OCI-LY1 (cell line): ENCODE results near the gene FUT8.

Source experiments
- H2AFZ ChIP-seq: fragments of 200-600 bp; sonication (generic), shearing (Covaris generic); 2 replicates; pipeline ENCODE4 v1.6.0; 2014; ENCODE audit warnings: antibody characterized with exemption, mild to moderate bottlenecking, low read length
- H3F3A ChIP-seq: fragments of 200-600 bp; sonication (generic), shearing (Covaris generic); 2 replicates; pipeline ENCODE4 v1.6.0; 2014; ENCODE audit warnings: mild to moderate bottlenecking, antibody characterized with exemption, low read length, moderate library complexity; ENCODE audit not compliant: insufficient read depth
- H3K27ac ChIP-seq: fragments of 200-600 bp; sonication (generic); 2 replicates; pipeline ENCODE4 v1.5.1; 2014; ENCODE audit warnings: low read length, mixed run types, mild to moderate bottlenecking, low read depth; ENCODE audit not compliant: poor library complexity, severe bottlenecking
- H3K27me3 ChIP-seq: fragments of 200-600 bp; sonication (generic); 2 replicates; pipeline ENCODE4 v1.6.0; 2014; ENCODE audit warnings: antibody characterized with exemption, mild to moderate bottlenecking, low read length, moderate library complexity; ENCODE audit not compliant: insufficient read depth
- H3K36me3 ChIP-seq: fragments of 200-600 bp; sonication (generic); 2 replicates; pipeline ENCODE4 v1.6.1; 2014; ENCODE audit warnings: mild to moderate bottlenecking, antibody characterized with exemption, low read length, moderate library complexity, mixed read lengths; ENCODE audit not compliant: insufficient read depth
- H3K4me1 ChIP-seq: fragments of 200-600 bp; sonication (generic); 2 replicates; pipeline ENCODE4 v1.5.1; 2014; ENCODE audit warnings: mild to moderate bottlenecking, low read length, moderate library complexity; ENCODE audit not compliant: insufficient read depth, severe bottlenecking
- H3K4me2 ChIP-seq: fragments of 200-600 bp; sonication (generic), shearing (Covaris generic); 2 replicates; pipeline ENCODE4 v1.6.1; 2014; ENCODE audit warnings: low read length
- H3K4me3 ChIP-seq: fragments of 200-600 bp; sonication (generic); 2 replicates; pipeline ENCODE4 v1.5.1; 2014; ENCODE audit warnings: low read length, low read depth, mild to moderate bottlenecking, mixed read lengths; ENCODE audit not compliant: poor library complexity, severe bottlenecking
- H3K79me2 ChIP-seq: fragments of 200-600 bp; shearing (Covaris generic); 2 replicates; pipeline ENCODE4 v1.6.1; 2016; ENCODE audit warnings: mixed run types, low read length, mixed read lengths; ENCODE audit not compliant: insufficient read depth
- H3K9ac ChIP-seq: fragments of 200-600 bp; sonication (generic), shearing (Covaris generic); 2 replicates; pipeline ENCODE4 v1.6.1; 2014; ENCODE audit warnings: mild to moderate bottlenecking, low read length, mixed read lengths
- H3K9me2 ChIP-seq: fragments of 200-600 bp; sonication (generic), shearing (Covaris generic); 2 replicates; pipeline ENCODE4 v1.6.1; 2014; ENCODE audit warnings: low read depth, mild to moderate bottlenecking, low read length, mixed read lengths
- H3K9me3 ChIP-seq: fragments of 200-600 bp; shearing (Covaris generic); 2 replicates; pipeline ENCODE4 v1.6.1; 2014; ENCODE audit warnings: low read length, mixed read lengths
- H4K20me1 ChIP-seq: fragments of 200-600 bp; sonication (generic), shearing (Covaris generic); 2 replicates; pipeline ENCODE4 v1.6.0; 2016; ENCODE audit warnings: mild to moderate bottlenecking, low read length; ENCODE audit not compliant: insufficient read depth
- EZH2 ChIP-seq: fragments of 200-600 bp; sonication (generic), shearing (Covaris generic); IDR thresholded peaks from 2 replicates; pipeline ENCODE4 v1.8.0; 2017; ENCODE audit warnings: borderline replicate concordance, mixed run types, mild to moderate bottlenecking, antibody characterized with exemption, low read length, moderate library complexity, mixed read lengths
- TF ChIP-seq, protein P1 (sequence below): fragments of 200-600 bp; sonication (generic), shearing (Covaris generic); IDR thresholded peaks from 2 replicates; pipeline ENCODE4 v1.5.1; 2017; ENCODE audit warnings: mild to moderate bottlenecking, antibody characterized with exemption, low read length, moderate library complexity, mixed read lengths

The FUT8 gene

DNA sequence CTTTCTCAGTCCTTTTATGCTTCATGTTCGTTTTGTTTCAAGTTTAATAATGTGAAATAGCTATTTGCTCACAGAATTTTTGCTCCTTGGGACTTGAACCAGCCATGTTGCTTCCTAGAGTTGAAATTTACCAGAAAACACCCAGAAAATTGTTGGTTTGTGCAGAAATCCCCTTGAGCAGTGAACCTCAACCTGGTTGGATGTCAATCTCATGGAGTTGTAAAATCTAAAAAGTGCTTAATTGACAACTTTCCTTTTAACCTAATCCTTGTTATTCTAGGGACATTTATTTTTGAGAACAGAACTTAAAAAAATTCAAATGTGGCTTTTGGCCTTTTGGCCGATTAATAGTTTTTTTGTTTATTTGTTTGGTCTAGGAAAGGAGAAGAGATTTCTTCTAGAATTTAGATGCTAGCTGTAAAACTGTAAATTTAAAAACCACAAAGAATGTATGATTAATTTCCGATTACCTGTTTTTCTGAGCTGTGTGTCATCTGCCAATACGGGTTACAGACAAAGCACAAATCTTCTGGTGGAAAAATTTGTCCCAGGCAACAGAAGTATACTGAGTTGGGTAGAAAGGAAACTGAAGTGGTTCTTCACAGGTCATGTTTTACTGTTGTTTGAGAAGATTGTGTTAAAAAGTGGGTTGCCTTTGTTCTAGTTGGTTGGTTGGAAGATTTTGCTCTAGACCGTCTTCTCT is 154.4 kb downstream of the FUT8 start:
- H2AFZ ChIP-seq = no peak overlapping the region
- no peaks in the 10 kb centered on the region for H3F3A ChIP-seq
- no peaks in the 10 kb centered on the region for H3K4me1 ChIP-seq
- H3K4me2 ChIP-seq = no peak overlapping the region
- 0 out of 2 replicates have a peak, but pooled peaks cover 7% of the 10 kb centered on the region for H3K79me2 ChIP-seq
- no peaks in the 10 kb centered on the region for H3K9me2 ChIP-seq
- no peaks in the 10 kb centered on the region for H3K27me3 ChIP-seq
- peaks cover 22% of the 10 kb centered on the region for H3K36me3 ChIP-seq
- H3K9ac ChIP-seq = no peak overlapping the region
- no peak overlapping the region for H3K4me3 ChIP-seq
- H3K9me3 ChIP-seq = no peaks in the 10 kb centered on the region
- H4K20me1 ChIP-seq = no peaks in the 10 kb centered on the region
- H3K27ac ChIP-seq = no peak overlapping the region
- TF ChIP-seq EZH2 = no peak
- TF ChIP-seq, protein P1, sequence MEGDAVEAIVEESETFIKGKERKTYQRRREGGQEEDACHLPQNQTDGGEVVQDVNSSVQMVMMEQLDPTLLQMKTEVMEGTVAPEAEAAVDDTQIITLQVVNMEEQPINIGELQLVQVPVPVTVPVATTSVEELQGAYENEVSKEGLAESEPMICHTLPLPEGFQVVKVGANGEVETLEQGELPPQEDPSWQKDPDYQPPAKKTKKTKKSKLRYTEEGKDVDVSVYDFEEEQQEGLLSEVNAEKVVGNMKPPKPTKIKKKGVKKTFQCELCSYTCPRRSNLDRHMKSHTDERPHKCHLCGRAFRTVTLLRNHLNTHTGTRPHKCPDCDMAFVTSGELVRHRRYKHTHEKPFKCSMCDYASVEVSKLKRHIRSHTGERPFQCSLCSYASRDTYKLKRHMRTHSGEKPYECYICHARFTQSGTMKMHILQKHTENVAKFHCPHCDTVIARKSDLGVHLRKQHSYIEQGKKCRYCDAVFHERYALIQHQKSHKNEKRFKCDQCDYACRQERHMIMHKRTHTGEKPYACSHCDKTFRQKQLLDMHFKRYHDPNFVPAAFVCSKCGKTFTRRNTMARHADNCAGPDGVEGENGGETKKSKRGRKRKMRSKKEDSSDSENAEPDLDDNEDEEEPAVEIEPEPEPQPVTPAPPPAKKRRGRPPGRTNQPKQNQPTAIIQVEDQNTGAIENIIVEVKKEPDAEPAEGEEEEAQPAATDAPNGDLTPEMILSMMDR = no peak

DNA sequence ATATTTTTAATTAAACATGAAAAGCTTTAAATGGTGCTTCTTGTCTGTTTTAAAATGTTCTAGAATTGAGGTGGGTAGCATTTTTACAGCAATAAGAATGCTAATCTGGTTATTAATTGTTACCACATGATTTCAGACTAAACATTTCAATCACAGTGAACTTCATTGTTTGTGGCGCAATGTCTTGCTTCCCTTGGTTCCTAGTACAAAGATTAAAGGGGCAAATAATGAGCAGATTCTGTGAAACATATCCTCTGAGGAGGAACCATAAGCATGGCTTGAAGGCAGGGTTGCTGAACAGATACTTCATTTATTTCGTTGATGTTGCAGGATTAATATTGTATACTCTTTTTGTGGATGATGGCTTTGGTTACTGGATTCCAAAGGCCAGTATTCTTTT is 162.1 kb downstream of the FUT8 start:
- Histone ChIP-seq H3K36me3 (peaks cover 3% of the 10 kb centered on the region; the same call in 1 of the 2 replicates), H3K79me2 (no peaks in the 10 kb centered on the region; the same call in 1 of the 2 replicates), H3K27me3 (no peaks in the 10 kb centered on the region), H4K20me1 (no peaks in the 10 kb centered on the region), H3K4me1 (no peaks in the 10 kb centered on the region), H3K4me3 (no peak overlapping the region), H3K9ac (no peak overlapping the region), H3K27ac (no peak overlapping the region), H2AFZ (no peak overlapping the region), H3K9me3 (no peaks in the 10 kb centered on the region), H3F3A (no peaks in the 10 kb centered on the region), H3K4me2 (no peak overlapping the region), H3K9me2 (no peaks in the 10 kb centered on the region)
- TF ChIP-seq, protein P1 = no peak
- no peak for TF ChIP-seq EZH2

DNA sequence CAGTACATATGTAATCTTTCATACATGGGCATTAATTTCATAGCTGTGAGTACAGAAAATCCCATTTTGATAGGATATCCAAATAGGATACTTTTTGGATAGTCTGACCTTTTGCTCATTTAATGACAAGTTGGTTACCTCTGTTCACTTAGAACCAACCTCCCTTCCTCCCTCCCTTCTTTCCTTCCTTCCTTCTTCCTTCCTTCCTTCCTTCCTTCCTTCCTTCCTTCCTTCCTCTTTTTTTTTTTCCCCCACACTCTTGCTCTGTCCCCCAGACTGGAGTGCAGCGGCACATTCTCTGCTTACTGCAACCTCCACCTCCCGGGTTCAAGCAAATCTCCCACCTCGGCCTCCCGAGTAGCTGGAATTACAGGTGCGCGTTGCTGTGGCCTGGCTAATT is 162.9 kb downstream of the FUT8 start:
- Histone ChIP-seq H3K4me2 (no peak overlapping the region), H3F3A (no peaks in the 10 kb centered on the region), H3K27ac (no peak overlapping the region), H3K79me2 (no peaks in the 10 kb centered on the region; the same call in 1 of the 2 replicates), H3K9me2 (no peaks in the 10 kb centered on the region), H3K4me3 (no peak overlapping the region), H2AFZ (no peak overlapping the region), H3K27me3 (no peaks in the 10 kb centered on the region), H3K36me3 (peaks cover 3% of the 10 kb centered on the region; the same call in 1 of the 2 replicates), H4K20me1 (no peaks in the 10 kb centered on the region), H3K4me1 (no peaks in the 10 kb centered on the region), H3K9me3 (no peaks in the 10 kb centered on the region), H3K9ac (no peak overlapping the region)
- no peak for TF ChIP-seq EZH2
- TF ChIP-seq, protein P1 = no peak
